GM12875 (cell line): ENCODE measurements around the gene C19orf18.

Experiments
- H3K4me3 ChIP-seq: one replicate; pipeline ENCODE4 v1.5.1; 2011; ENCODE audit warnings: low read depth, low read length, control low read depth
- CTCF ChIP-seq: IDR thresholded peaks from 2 replicates; pipeline ENCODE4 v1.5.1; 2011; ENCODE audit warnings: low read depth, mild to moderate bottlenecking, control low read depth, inconsistent platforms, low read length, moderate library complexity, borderline replicate concordance; ENCODE audit not compliant: insufficient read depth

C19orf18 gene

GRCh38 chr19:57947419-57948134, 26.8 kb downstream of the C19orf18 start, which contains the start of gene ZNF256:
ZNF256 (minus strand) TSS chr19:57947706; CDS start chr19:57947474, 232 bp downstream.
- peak; percentile 52; the same call in 1 of the 2 replicates for TF ChIP-seq CTCF

GRCh38 chr19:57947088-57947418, 27.3 kb downstream of the C19orf18 start:
- no peak for TF ChIP-seq CTCF
- H3K4me3 ChIP-seq: peak overlapping the region; percentile 53

More at GRCh38 chr19:57947419-57948134, 26.8 kb downstream of the C19orf18 start, which contains the start of gene ZNF256:
- peak within 1 kb of the TSS; percentile 53 for H3K4me3 ChIP-seq

GRCh38 chr19:57946316-57946715, 28.0 kb downstream of the C19orf18 start:
- H3K4me3 ChIP-seq: peak overlapping the region; percentile 53
- no peak for TF ChIP-seq CTCF

- TF ChIP-seq CTCF: no peak
- H3K4me3 ChIP-seq: no peak overlapping the region
Observed at GRCh38 chr19:57941593-57941992, 32.7 kb downstream of the C19orf18 start.

GRCh38 chr19:57935731-57936130, 38.6 kb downstream of the C19orf18 start:
- TF ChIP-seq CTCF: no peak
- H3K4me3 ChIP-seq: no peak overlapping the region

- TF ChIP-seq CTCF: no peak
- peak within 1 kb of the TSS; percentile 51 for H3K4me3 ChIP-seq
Observed at GRCh38 chr19:57934820-57935665, 39.3 kb downstream of the C19orf18 start, which contains the start of gene ZNF418. ZNF418 (minus strand) TSS chr19:57935402; CDS start chr19:57933822, 1,580 bp downstream.
